SK-N-SH (cell line): ENCODE data around the gene IPO4. TPM values are rescaled to one million over a fixed set of nuclear protein-coding genes. Genes with fewer than 3 reads are reported as not detected.

Experiments used
- CTCF ChIA-PET: fragments of 300-600, 350-600 bp; formaldehyde crosslinking; extraction: SDS; loops from one replicate; lab custom pipeline; 2021; lab: Yijun Ruan, JAX
- POLR2A ChIA-PET: fragments of 350-600 bp; sonication (Branson Sonifier 250); formaldehyde crosslinking; extraction: SDS; loops from one replicate; lab custom pipeline; 2020; ENCODE audit warnings: antibody characterized with exemption, inconsistent platforms; lab: Yijun Ruan, JAX
- DNase-seq: peaks from one replicate; pipeline ENCODE4 v3.0.0; 2012
- H2AFZ ChIP-seq: fragments of 200-600 bp; sonication (generic); 2 replicates; pipeline ENCODE4 v1.8.1; 2016; ENCODE audit warnings: antibody characterized with exemption, mild to moderate bottlenecking, low read depth
- H3F3A ChIP-seq: fragments of 200-600 bp; sonication (generic); replicated peaks from 2 replicates; pipeline ENCODE3; 2016; ENCODE audit warnings: antibody characterized with exemption, mild to moderate bottlenecking; ENCODE audit not compliant: insufficient read depth
- H3K27ac ChIP-seq, 2 experiments: fragments of 200-500 bp in 1 of 2; fragments of 200-600 bp in 1 of 2; sonication (Bioruptor generic) in 1 of 2; sonication (generic), shearing (Covaris generic) in 1 of 2; 2 replicates each; pipeline versions ENCODE4 v1.5.1 to v1.6.1; 2014 to 2016; ENCODE audit warnings: low read depth in 2 of 2, inconsistent platforms in 1 of 2, low read length in 1 of 2, mild to moderate bottlenecking in 1 of 2, mixed read lengths in 1 of 2
- H3K27me3 ChIP-seq: fragments of 200-600 bp; sonication (generic), shearing (Covaris generic); 2 replicates; pipeline ENCODE4 v1.6.1; 2016; ENCODE audit warnings: mixed run types; ENCODE audit not compliant: insufficient read depth
- H3K36me3 ChIP-seq, 2 experiments: fragments of 200-500 bp in 1 of 2; fragments of 200-600 bp in 1 of 2; sonication (Bioruptor generic) in 1 of 2; sonication (generic) in 1 of 2; replicated peaks in 1 of 2; 2 replicates each; pipeline versions ENCODE3 to v1.5.1; 2014 to 2016; ENCODE audit warnings: low read length in 1 of 2, mild to moderate bottlenecking in 1 of 2; ENCODE audit not compliant: insufficient read depth in 2 of 2, control insufficient read depth in 1 of 2
- H3K4me1 ChIP-seq, 2 experiments: fragments of 200-500 bp in 1 of 2; fragments of 200-600 bp in 1 of 2; sonication (Bioruptor generic) in 1 of 2; sonication (generic), shearing (Covaris generic) in 1 of 2; 2 replicates each; pipeline versions ENCODE4 v1.5.1 to v1.6.1; 2014 to 2016; ENCODE audit warnings: low read depth in 1 of 2, low read length in 1 of 2, mixed run types in 1 of 2; ENCODE audit not compliant: insufficient read depth in 2 of 2, control insufficient read depth in 1 of 2
- H3K4me2 ChIP-seq: fragments of 200-600 bp; sonication (generic), shearing (Covaris generic); 2 replicates; pipeline ENCODE4 v1.6.1; 2017; ENCODE audit warnings: mixed run types
- H3K4me3 ChIP-seq, 2 experiments: fragments of 200-500 bp in 1 of 2; fragments of 200-600 bp in 1 of 2; sonication (Bioruptor generic) in 1 of 2; sonication (generic), shearing (Covaris generic) in 1 of 2; 2 replicates each; pipeline versions ENCODE4 v1.5.1 to v1.8.1; 2014 to 2016; ENCODE audit warnings: low read depth in 2 of 2, inconsistent platforms in 1 of 2, low read length in 1 of 2, mild to moderate bottlenecking in 1 of 2, mixed read lengths in 1 of 2, moderate library complexity in 1 of 2
- H3K79me2 ChIP-seq: fragments of 200-600 bp; sonication (generic); 2 replicates; pipeline ENCODE4 v1.8.1; 2017; ENCODE audit warnings: mild to moderate bottlenecking; ENCODE audit not compliant: insufficient read depth
- H3K9ac ChIP-seq: fragments of 200-600 bp; sonication (generic); 2 replicates; pipeline ENCODE4 v1.6.1; 2017; ENCODE audit warnings: mixed run types
- H3K9me2 ChIP-seq: fragments of 200-600 bp; sonication (generic); 2 replicates; pipeline ENCODE4 v1.6.1; 2017; ENCODE audit warnings: mixed run types
- H3K9me3 ChIP-seq: fragments of 200-600 bp; sonication (generic); 2 replicates; pipeline ENCODE4 v1.6.1; 2017; ENCODE audit warnings: mixed run types, mild to moderate bottlenecking, moderate library complexity
- H4K20me1 ChIP-seq: fragments of 200-600 bp; sonication (generic); 2 replicates; pipeline ENCODE4 v1.6.1; 2017; ENCODE audit warnings: mild to moderate bottlenecking, mixed run types; ENCODE audit not compliant: insufficient read depth
- CHD2 ChIP-seq: fragments of 150-350 bp; IDR thresholded peaks from 2 replicates; pipeline ENCODE4 v1.6.1; 2018; ENCODE audit warnings: low read length; ENCODE audit not compliant: partially characterized antibody
- EZH2phosphoT487 ChIP-seq: fragments of 200-600 bp; sonication (generic); IDR thresholded peaks from 2 replicates; pipeline ENCODE4 v1.6.1; 2017; ENCODE audit warnings: low read depth, mixed run types, mild to moderate bottlenecking, antibody characterized with exemption, moderate library complexity, borderline replicate concordance
- FOXJ3 ChIP-seq: sonication (generic); formaldehyde crosslinking; IDR thresholded peaks from 2 replicates; pipeline ENCODE4 v1.5.1; 2020; ENCODE audit warnings: mild to moderate bottlenecking, missing genetic modification reagents
- GATA2 ChIP-seq: sonication (generic); formaldehyde crosslinking; IDR thresholded peaks from 2 replicates; pipeline ENCODE4 v1.5.0; 2020; ENCODE audit warnings: mild to moderate bottlenecking, missing genetic modification reagents
- IRF3 ChIP-seq: fragments of 150-350 bp; IDR thresholded peaks from 2 replicates; pipeline ENCODE4 v1.6.1; 2016; ENCODE audit warnings: mild to moderate bottlenecking, low read depth, low read length
- JUND ChIP-seq: IDR thresholded peaks from 2 replicates; pipeline ENCODE4 v1.4.0; 2012
- MAX ChIP-seq: IDR thresholded peaks from 2 replicates; pipeline ENCODE4 v1.4.0; 2012; ENCODE audit warnings: low read depth
- NRF1 ChIP-seq: IDR thresholded peaks from 2 replicates; pipeline ENCODE4 v1.6.1; 2012; ENCODE audit warnings: low read depth, mild to moderate bottlenecking, low read length
- PBX3 ChIP-seq: IDR thresholded peaks from 2 replicates; pipeline ENCODE4; 2012
- RAD21 ChIP-seq: IDR thresholded peaks from 2 replicates; pipeline ENCODE4 v1.6.1; 2012; ENCODE audit warnings: mild to moderate bottlenecking, low read length
- RFX5 ChIP-seq: IDR thresholded peaks from 2 replicates; pipeline ENCODE4 v1.6.1; 2012; ENCODE audit warnings: mild to moderate bottlenecking, improper control_type of control experiment, low read length
- RXRA ChIP-seq: IDR thresholded peaks from 2 replicates; pipeline ENCODE4 v1.4.0; 2012; ENCODE audit warnings: low read depth, mild to moderate bottlenecking, borderline replicate concordance
- SIN3A ChIP-seq: IDR thresholded peaks from 2 replicates; pipeline ENCODE4 v1.6.1; 2012; ENCODE audit warnings: low read depth, mild to moderate bottlenecking, low read length, moderate library complexity, borderline replicate concordance
- TAF1 ChIP-seq: IDR thresholded peaks from 2 replicates; pipeline ENCODE4 v1.6.1; 2012; ENCODE audit warnings: low read depth, mild to moderate bottlenecking, low read length, moderate library complexity, borderline replicate concordance
- TCF12 ChIP-seq: IDR thresholded peaks from 2 replicates; pipeline ENCODE4 v1.4.0; 2012
- USF2 ChIP-seq: fragments of 150-350 bp; IDR thresholded peaks from 2 replicates; pipeline ENCODE4 v1.6.1; 2017; ENCODE audit warnings: antibody characterized with exemption, low read length, low read depth, borderline replicate concordance
- YY1 ChIP-seq: IDR thresholded peaks from 2 replicates; pipeline ENCODE4 v1.4.0; 2012; ENCODE audit warnings: low read depth, mild to moderate bottlenecking
- ZBTB33 ChIP-seq: IDR thresholded peaks from 2 replicates; pipeline ENCODE4 v1.4.0; 2012; ENCODE audit warnings: low read depth, borderline replicate concordance
- WGBS: methylation state at CpG from one replicate; pipeline ENCODE4 v1.1.6; 2017; ENCODE audit warnings: low lambda C conversion rate; 5-methylcytosine and 5-hydroxymethylcytosine counted together
- polyA plus RNA-seq, 3 experiments: library from polyadenylated mRNA; depleted of rRNA; stranded (reverse); fragments of >200 nt; gene quantifications; 2 replicates each; pipeline ENCODE4 v1.2.3, GENCODE V29; 2012

IPO4 gene
- polyA plus RNA-seq, 1 of the 3 experiments (the other 2 are of a cell fraction): 61.3 TPM

- no peak for TF ChIP-seq ZBTB33
Observed at GRCh38 chr14:24207104-24207551, 18.5 kb upstream of the IPO4 start (continued).

GRCh38 chr14:24206260-24207103 is 17.9 kb upstream of the IPO4 start:
- no peaks in the 10 kb centered on the region for H3K27me3 ChIP-seq
- no peak for TF ChIP-seq SIN3A
- no peak for TF ChIP-seq MAX
- TF ChIP-seq TAF1: no peak
- no peak for TF ChIP-seq RXRA
- no peak for TF ChIP-seq RAD21
- no peak for TF ChIP-seq EZH2phosphoT487
- TF ChIP-seq JUND: no peak
- TF ChIP-seq USF2: no peak
- no peak for TF ChIP-seq PBX3
- no peak for TF ChIP-seq GATA2 (CRISPR knock-in tag)
- TF ChIP-seq IRF3: no peak
- TF ChIP-seq RFX5: no peak
- no peak for TF ChIP-seq NRF1
- no peak for TF ChIP-seq TCF12
- TF ChIP-seq CHD2: no peak
- no peak for TF ChIP-seq FOXJ3
- no peak for TF ChIP-seq YY1
- TF ChIP-seq, all 33 proteins: peak for 0
- H3K9me3 ChIP-seq: no peaks in the 10 kb centered on the region
- H3K4me2 ChIP-seq: no peak overlapping the region
- H3K9ac ChIP-seq: no peak overlapping the region
- DNase-seq: no peak
- peaks cover 14% of the 10 kb centered on the region for H3K79me2 ChIP-seq
- no peak overlapping the region for H3K4me3 ChIP-seq
- no peaks in the 10 kb centered on the region; a peak in 1 of 4 replicates for H3K4me1 ChIP-seq
- H3K27ac ChIP-seq: no peak overlapping the region
- H3F3A ChIP-seq: no peaks in the 10 kb centered on the region
- POLR2A ChIA-PET: interaction anchor here (1.1 to 1.6 kb wide), 2 partner anchors 11 kb away, joined by 3 to 5 read pairs; partner anchors contain the start of gene TM9SF1
- CTCF ChIA-PET: interaction anchor here (1.1 to 1.3 kb wide), 3 partner anchors 9 to 102 kb away, joined by 3 to 4 read pairs (median 4); partner anchors contain the start of genes CIDEB and MDP1
- peaks cover 53 to 60% of the 10 kb centered on the region in 2 experiments for H3K36me3 ChIP-seq
- no peaks in the 10 kb centered on the region for H3K9me2 ChIP-seq
- no peaks in the 10 kb centered on the region for H4K20me1 ChIP-seq
- H2AFZ ChIP-seq: no peak overlapping the region
- WGBS: 96% methylated on average over 11 of the region's 11 CpGs
